GM13976 (cell line): ENCODE data around the gene TOMM5.

ENCODE experiments used
- DNase-seq: peaks from one replicate; pipeline ENCODE4 v3.0.0; 2012; ENCODE audit warnings: low spot score
- CTCF ChIP-seq: IDR thresholded peaks from 2 replicates; pipeline ENCODE4 v1.5.1; 2012; ENCODE audit warnings: borderline replicate concordance, mild to moderate bottlenecking; ENCODE audit not compliant: insufficient read depth; ENCODE audit errors: extremely low read depth, missing control alignments, control extremely low read depth
- in situ Hi-C: fragments of 300-500 bp; cut with MboI; formaldehyde crosslinking; loops from one replicate; pipeline ENCODE4 v1.12.0; 2022; ENCODE audit warnings: low sequenced_read_pairs, mixed read lengths, inconsistent platforms; ENCODE audit not compliant: unreplicated experiment

TOMM5 gene

GRCh38 chr9:37617832-37618231 is 25.4 kb upstream of the TOMM5 start:
- in situ Hi-C loops, result no loop called here
- DNase-seq, result no peak

GRCh38 chr9:37617161-37617560 is 24.8 kb upstream of the TOMM5 start:
- in situ Hi-C loops, result no loop called here

More at GRCh38 chr9:37617832-37618231, 25.4 kb upstream of the TOMM5 start:
- no peak for TF ChIP-seq CTCF

GRCh38 chr9:37611961-37612360 is 19.6 kb upstream of the TOMM5 start:
- no peak for TF ChIP-seq CTCF
- no peak for DNase-seq
- in situ Hi-C loops, result no loop called here

More at GRCh38 chr9:37617161-37617560, 24.8 kb upstream of the TOMM5 start:
- DNase-seq, result no peak
- TF ChIP-seq CTCF, result no peak

- no peak for DNase-seq
- in situ Hi-C loops, result no loop called here
- TF ChIP-seq CTCF, result no peak
These were observed 18.6 kb upstream of the TOMM5 start for GRCh38 chr9:37611014-37611413.

GRCh38 chr9:37609735-37610397 is 17.5 kb upstream of the TOMM5 start:
- in situ Hi-C loops, result no loop called here
- TF ChIP-seq CTCF, result no peak
- DNase-seq, result no peak

- no peak for TF ChIP-seq CTCF
- no peak for DNase-seq
- in situ Hi-C loops, result no loop called here
These were observed 15.9 kb upstream of the TOMM5 start for GRCh38 chr9:37608250-37608649.
